B cell (primary cell): Measurements from ENCODE around the gene TMEM120B. TPM values are rescaled to one million over a fixed set of nuclear protein-coding genes. Genes with fewer than 3 reads are reported as not detected.

Experiments
- ATAC-seq: fragments of 200-7000 bp; cut with Tn5 transposase; one replicate; pipeline ENCODE4 v1.10.0; 2021; ENCODE audit warnings: low read depth, mild to moderate bottlenecking, moderate number of reproducible peaks, moderate library complexity
- CTCF ChIA-PET: fragments of 350-600 bp; sonication (Branson Sonifier 250); formaldehyde crosslinking; loops from one replicate; lab custom pipeline; 2021; ENCODE audit warnings: antibody characterized with exemption, inconsistent platforms; lab: Charles Lee
- POLR2A ChIA-PET: fragments of 350-600 bp; sonication (Branson Sonifier 250); formaldehyde crosslinking; loops from one replicate; lab custom pipeline; 2021; ENCODE audit warnings: antibody characterized with exemption; lab: Charles Lee
- DNase-seq: peaks from one replicate; pipeline ENCODE4 v3.0.0; 2013
- H2AFZ ChIP-seq: 2 replicates; pipeline ENCODE4 v1.6.1; 2012; ENCODE audit warnings: mild to moderate bottlenecking, low read depth, low read length; ENCODE audit not compliant: insufficient read depth, poor library complexity, severe bottlenecking
- H3K27ac ChIP-seq, 2 donors: 1 replicate in 1 of 2; 2 replicates in 1 of 2; pipeline ENCODE4 v1.5.1; 2012 to 2013; ENCODE audit warnings: low read length in 2 of 2, mild to moderate bottlenecking in 2 of 2, moderate library complexity in 1 of 2
- H3K27me3 ChIP-seq, 4 experiments: fragments of 200-600 bp in 1 of 4; sonication (generic) in 1 of 4; replicated peaks in 1 of 4; 1 replicate in 2 of 4; 2 replicates in 2 of 4; pipeline versions ENCODE4 v1.6.1 to v1.7.0; 2013 to 2016; ENCODE audit warnings: low read length in 3 of 4, mild to moderate bottlenecking in 2 of 4, mixed read lengths in 1 of 4, moderate library complexity in 1 of 4; ENCODE audit not compliant: insufficient read depth in 4 of 4, control insufficient read depth in 3 of 4; ENCODE audit errors: control extremely low read depth in 1 of 4
- H3K36me3 ChIP-seq, 2 experiments: replicated peaks in 1 of 2; 1 replicate in 1 of 2; 2 replicates in 1 of 2; pipeline versions ENCODE4 v1.6.1 to v1.7.1; 2013; ENCODE audit warnings: low read length in 1 of 2; ENCODE audit not compliant: insufficient read depth in 2 of 2, control insufficient read depth in 1 of 2; ENCODE audit errors: control extremely low read depth in 1 of 2, extremely low read depth in 1 of 2
- H3K4me1 ChIP-seq, 2 donors: fragments of 200-600 bp in 1 of 2; sonication (generic) in 1 of 2; 1 replicate in 1 of 2; 2 replicates in 1 of 2; pipeline versions ENCODE4 v1.5.1 to v1.6.1; 2013 to 2017; ENCODE audit warnings: low read length in 2 of 2; ENCODE audit not compliant: control insufficient read depth in 2 of 2, insufficient read depth in 2 of 2
- H3K4me2 ChIP-seq: replicated peaks from 2 replicates; pipeline ENCODE3; 2012; ENCODE audit warnings: mild to moderate bottlenecking, low read depth, low read length; ENCODE audit not compliant: poor library complexity, severe bottlenecking
- H3K4me3 ChIP-seq, 5 experiments: fragments of 200-600 bp in 1 of 5; sonication (generic) in 1 of 5; 1 replicate in 3 of 5; 2 replicates in 2 of 5; pipeline versions ENCODE4 v1.5.1 to v1.7.0; 2011 to 2016; ENCODE audit warnings: low read length in 4 of 5, mild to moderate bottlenecking in 4 of 5, low read depth in 2 of 5, control low read depth in 1 of 5, moderate library complexity in 1 of 5; ENCODE audit not compliant: insufficient read depth in 1 of 5; ENCODE audit errors: control extremely low read depth in 1 of 5, extremely low read depth in 1 of 5
- H3K79me2 ChIP-seq: fragments of 200-600 bp; sonication (generic); one replicate; pipeline ENCODE4 v1.6.0; 2016; ENCODE audit warnings: low read length; ENCODE audit not compliant: control insufficient read depth, insufficient read depth
- H3K9ac ChIP-seq: fragments of 200-600 bp; sonication (generic); 2 replicates; pipeline ENCODE4 v1.6.1; 2017; ENCODE audit warnings: mild to moderate bottlenecking, low read length, moderate library complexity
- H3K9me3 ChIP-seq, 3 donors: one replicate each; pipeline versions ENCODE4 v1.6.1 to v1.7.1; 2013; ENCODE audit warnings: low read length in 2 of 3; ENCODE audit not compliant: control insufficient read depth in 2 of 3, insufficient read depth in 1 of 3; ENCODE audit errors: control extremely low read depth in 1 of 3
- H4K20me1 ChIP-seq: 2 replicates; pipeline ENCODE4 v1.6.0; 2012; ENCODE audit warnings: mild to moderate bottlenecking, low read length; ENCODE audit not compliant: insufficient read depth, control insufficient read depth, poor library complexity, severe bottlenecking
- H3K27ac Mint-ChIP-seq: one replicate; pipeline ENCODE4 v1.8.0; 2021; ENCODE audit warnings: mixed read lengths
- H3K27me3 Mint-ChIP-seq: one replicate; pipeline ENCODE4 v1.8.0; 2021; ENCODE audit warnings: mixed read lengths
- H3K4me1 Mint-ChIP-seq: one replicate; pipeline ENCODE4 v1.8.0; 2021; ENCODE audit warnings: mixed read lengths
- H3K4me3 Mint-ChIP-seq: one replicate; pipeline ENCODE4 v1.8.0; 2021; ENCODE audit warnings: mixed read lengths
- H3K9me3 Mint-ChIP-seq: one replicate; pipeline ENCODE4 v1.8.0; 2022; ENCODE audit warnings: mixed read lengths; ENCODE audit not compliant: insufficient read depth
- EZH2 ChIP-seq: IDR thresholded peaks from 2 replicates; pipeline ENCODE4 v1.6.1; 2012; ENCODE audit warnings: borderline replicate concordance, low read depth, mild to moderate bottlenecking, moderate library complexity, low read length; ENCODE audit not compliant: insufficient read depth, poor library complexity, severe bottlenecking
- WGBS: methylation state at CpG from one replicate; pipeline ENCODE4 v1.1.5; 2013; ENCODE audit warnings: missing lambda C conversion rate; ENCODE audit not compliant: insufficient coverage; 5-methylcytosine and 5-hydroxymethylcytosine counted together
- intact Hi-C: fragments of 100-400 bp; cut with micrococcal nuclease; formaldehyde crosslinking; loops from one replicate; pipeline ENCODE4 v1.10.0; 2022
- polyA plus RNA-seq: library from polyadenylated mRNA; depleted of rRNA; stranded (reverse); fragments of >200 nt; gene quantifications from 2 replicates; pipeline ENCODE4 v1.2.3, GENCODE V29; 2012
- total RNA-seq, 2 donors: library from RNA; stranded (reverse); fragments of 120-200 nt in 1 of 2; gene quantifications; 1 replicate in 1 of 2; 2 replicates in 1 of 2; pipeline versions ENCODE4 v1.2.3 to v1.2.4, GENCODE V29; 2013 to 2022
- TF ChIP-seq, protein P1 (sequence below): fragments of 200-600 bp; IDR thresholded peaks from one replicate; pipeline ENCODE4 v1.8.0; 2022; ENCODE audit warnings: antibody characterized with exemption, mild to moderate bottlenecking

TMEM120B gene
- total and polyA plus RNA-seq, 2 donors (not counting 1 experiment from before 2014, with no cell fraction given) = 9.2 to 9.7 TPM

DNA sequence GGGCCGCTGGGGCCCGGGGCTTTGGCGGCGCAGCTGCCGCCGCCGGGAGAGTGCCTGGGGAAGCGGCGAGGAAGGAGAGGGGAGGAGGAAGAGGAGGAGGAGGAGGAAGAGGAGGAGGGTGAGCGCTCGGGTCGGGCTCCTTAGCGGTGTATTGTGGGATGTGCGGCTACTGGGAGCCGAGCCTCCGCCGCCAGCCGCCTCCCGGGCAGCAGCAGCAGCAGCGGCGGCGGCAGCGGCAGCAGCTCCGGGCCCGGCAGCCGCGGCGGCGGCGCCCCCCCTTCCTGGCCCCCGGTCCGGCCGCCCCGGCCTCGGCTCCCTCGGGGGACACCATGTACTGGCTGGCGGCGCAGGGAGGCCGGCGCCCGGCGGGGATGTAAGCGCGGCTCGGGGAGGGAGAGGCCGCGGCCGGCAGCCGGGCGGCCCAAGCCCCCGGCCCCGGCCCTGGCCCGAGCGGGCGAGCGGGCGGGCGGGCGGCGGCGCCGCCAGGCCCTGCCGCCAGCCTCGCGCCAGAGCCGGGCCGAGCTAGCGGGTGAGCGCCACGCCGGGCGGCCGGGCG, 91.4 kb downstream of the TMEM120B start, which contains the start of gene SETD1B:
TSS of gene SETD1B (plus strand) at position 149 of the 556 bp plus-strand sequence. CDS start 729 bp downstream, outside the sequence.
- Histone ChIP-seq H3K36me3 (peaks cover 0 to 29% of the 10 kb centered on the region in 2 experiments), H3K4me1 (peaks cover 32 to 48% of the 10 kb centered on the region in 2 donors), H3K27ac (peak within 1 kb of the TSS; percentile 97), H2AFZ (peak within 1 kb of the TSS; percentile 90), H3K4me3 (peak within 1 kb of the TSS; percentile 79 to 95 (median 89)), H3K4me2 (peak within 1 kb of the TSS; percentile 94), H3K27me3 (no peaks in the 10 kb centered on the region), H3K9me3 (no peaks in the 10 kb centered on the region), H3K79me2 (peaks cover 66% of the 10 kb centered on the region), H4K20me1 (peaks cover 27% of the 10 kb centered on the region), H3K9ac (peak within 1 kb of the TSS; percentile 85)
- intact Hi-C loops = loop anchor here (1.0 to 10.0 kb wide), 6 partner anchors 7 to 701 kb away; partner anchors contain the start of gene ZCCHC8
- under 1% methylated on average over 74 of the region's 74 CpGs for WGBS
- H3K27ac Mint-ChIP-seq = peak within 1 kb of the TSS; percentile 99
- ChIA-PET CTCF (interaction anchor here (32.7 to 33.5 kb wide), 2 partner anchors 1 to 16 kb away, joined by 1947 read pairs; partner anchors contain the start of genes RHOF and SETD1B), POLR2A (interaction anchor here (0.6 to 13.7 kb wide), 7 partner anchors 8 to 462 kb away, joined by 4 to 267 read pairs (median 5); partner anchors contain the start of gene RHOF)
- no peaks in the 10 kb centered on the region for H3K9me3 Mint-ChIP-seq
- peaks cover 43% of the 10 kb centered on the region for H3K4me1 Mint-ChIP-seq
- ATAC-seq = peak; percentile 3
- TF ChIP-seq EZH2 = no peak
- TF ChIP-seq, protein P1, sequence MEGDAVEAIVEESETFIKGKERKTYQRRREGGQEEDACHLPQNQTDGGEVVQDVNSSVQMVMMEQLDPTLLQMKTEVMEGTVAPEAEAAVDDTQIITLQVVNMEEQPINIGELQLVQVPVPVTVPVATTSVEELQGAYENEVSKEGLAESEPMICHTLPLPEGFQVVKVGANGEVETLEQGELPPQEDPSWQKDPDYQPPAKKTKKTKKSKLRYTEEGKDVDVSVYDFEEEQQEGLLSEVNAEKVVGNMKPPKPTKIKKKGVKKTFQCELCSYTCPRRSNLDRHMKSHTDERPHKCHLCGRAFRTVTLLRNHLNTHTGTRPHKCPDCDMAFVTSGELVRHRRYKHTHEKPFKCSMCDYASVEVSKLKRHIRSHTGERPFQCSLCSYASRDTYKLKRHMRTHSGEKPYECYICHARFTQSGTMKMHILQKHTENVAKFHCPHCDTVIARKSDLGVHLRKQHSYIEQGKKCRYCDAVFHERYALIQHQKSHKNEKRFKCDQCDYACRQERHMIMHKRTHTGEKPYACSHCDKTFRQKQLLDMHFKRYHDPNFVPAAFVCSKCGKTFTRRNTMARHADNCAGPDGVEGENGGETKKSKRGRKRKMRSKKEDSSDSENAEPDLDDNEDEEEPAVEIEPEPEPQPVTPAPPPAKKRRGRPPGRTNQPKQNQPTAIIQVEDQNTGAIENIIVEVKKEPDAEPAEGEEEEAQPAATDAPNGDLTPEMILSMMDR = no peak
- peak; percentile 77 for DNase-seq
- peak within 1 kb of the TSS; percentile 97 for H3K4me3 Mint-ChIP-seq
- no peaks in the 10 kb centered on the region for H3K27me3 Mint-ChIP-seq
